Neural cell (in vitro differentiated cells): Measurements from ENCODE around the gene HIVEP2.

Experiments
- EZH2 ChIP-seq: fragments of 200-600, 300-800 bp; shearing (Covaris generic), sonication (generic); IDR thresholded peaks from 2 replicates; pipeline ENCODE4 v1.6.1; 2014; ENCODE audit warnings: antibody characterized with exemption, low read length, borderline replicate concordance, mild to moderate bottlenecking; ENCODE audit not compliant: insufficient read depth, poor library complexity, severe bottlenecking
- MXI1 ChIP-seq: fragments of 450-650 bp; conservative IDR thresholded peaks from 2 replicates; pipeline ENCODE4 v1.6.1; 2014; ENCODE audit warnings: antibody characterized with exemption, mild to moderate bottlenecking; ENCODE audit not compliant: poor library complexity, severe bottlenecking
- TAF1 ChIP-seq: IDR thresholded peaks from 2 replicates; pipeline ENCODE4 v1.6.1; 2012; ENCODE audit warnings: low read depth
- TF ChIP-seq, protein P1 (sequence below): fragments of 450-650 bp; IDR thresholded peaks from 2 replicates; pipeline ENCODE4 v1.5.1; 2014; ENCODE audit warnings: antibody characterized with exemption, mild to moderate bottlenecking, moderate library complexity; ENCODE audit not compliant: poor library complexity, severe bottlenecking

DNA sequence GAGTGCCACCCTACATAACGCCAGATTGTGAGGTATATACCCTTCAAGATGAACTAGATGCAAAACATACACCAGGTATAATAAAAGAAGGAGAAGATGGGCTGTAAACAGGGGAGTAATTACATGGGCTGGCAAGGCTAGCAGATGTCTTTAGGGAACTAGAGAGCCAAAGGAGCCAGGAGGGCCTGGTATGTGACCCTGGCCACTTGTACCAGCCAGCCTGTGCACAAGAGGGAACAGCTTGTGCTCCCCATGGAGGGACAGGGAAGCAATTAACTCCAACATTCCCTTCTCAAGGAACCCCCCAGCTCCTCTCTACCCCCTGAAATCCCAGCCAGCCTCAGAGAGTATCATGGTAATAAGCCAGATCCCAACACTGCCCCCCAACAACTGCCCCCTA, 139.9 kb downstream of the HIVEP2 start:
- TF ChIP-seq TAF1, result no peak
- TF ChIP-seq, protein P1, sequence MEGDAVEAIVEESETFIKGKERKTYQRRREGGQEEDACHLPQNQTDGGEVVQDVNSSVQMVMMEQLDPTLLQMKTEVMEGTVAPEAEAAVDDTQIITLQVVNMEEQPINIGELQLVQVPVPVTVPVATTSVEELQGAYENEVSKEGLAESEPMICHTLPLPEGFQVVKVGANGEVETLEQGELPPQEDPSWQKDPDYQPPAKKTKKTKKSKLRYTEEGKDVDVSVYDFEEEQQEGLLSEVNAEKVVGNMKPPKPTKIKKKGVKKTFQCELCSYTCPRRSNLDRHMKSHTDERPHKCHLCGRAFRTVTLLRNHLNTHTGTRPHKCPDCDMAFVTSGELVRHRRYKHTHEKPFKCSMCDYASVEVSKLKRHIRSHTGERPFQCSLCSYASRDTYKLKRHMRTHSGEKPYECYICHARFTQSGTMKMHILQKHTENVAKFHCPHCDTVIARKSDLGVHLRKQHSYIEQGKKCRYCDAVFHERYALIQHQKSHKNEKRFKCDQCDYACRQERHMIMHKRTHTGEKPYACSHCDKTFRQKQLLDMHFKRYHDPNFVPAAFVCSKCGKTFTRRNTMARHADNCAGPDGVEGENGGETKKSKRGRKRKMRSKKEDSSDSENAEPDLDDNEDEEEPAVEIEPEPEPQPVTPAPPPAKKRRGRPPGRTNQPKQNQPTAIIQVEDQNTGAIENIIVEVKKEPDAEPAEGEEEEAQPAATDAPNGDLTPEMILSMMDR, result no peak
- no peak for TF ChIP-seq MXI1
- TF ChIP-seq EZH2, result no peak
